Testis (tissue), 2 donors: Measurements from ENCODE around the gene GCFC2.

Experiments used
- CTCF ChIP-seq, 3 experiments: fragments of 450-650 bp in 2 of 3; fragments of 200-600 bp in 1 of 3; sonication (generic) in 1 of 3; IDR thresholded peaks; one replicate each; pipeline ENCODE4 v1.5.1; 2016 to 2019; ENCODE audit warnings: antibody characterized with exemption in 3 of 3, mild to moderate bottlenecking in 2 of 3, moderate library complexity in 1 of 3
- POLR2A ChIP-seq: fragments of 450-650 bp; IDR thresholded peaks from one replicate; pipeline ENCODE4 v1.6.1; 2017; ENCODE audit warnings: antibody characterized with exemption, mild to moderate bottlenecking, moderate library complexity

DNA sequence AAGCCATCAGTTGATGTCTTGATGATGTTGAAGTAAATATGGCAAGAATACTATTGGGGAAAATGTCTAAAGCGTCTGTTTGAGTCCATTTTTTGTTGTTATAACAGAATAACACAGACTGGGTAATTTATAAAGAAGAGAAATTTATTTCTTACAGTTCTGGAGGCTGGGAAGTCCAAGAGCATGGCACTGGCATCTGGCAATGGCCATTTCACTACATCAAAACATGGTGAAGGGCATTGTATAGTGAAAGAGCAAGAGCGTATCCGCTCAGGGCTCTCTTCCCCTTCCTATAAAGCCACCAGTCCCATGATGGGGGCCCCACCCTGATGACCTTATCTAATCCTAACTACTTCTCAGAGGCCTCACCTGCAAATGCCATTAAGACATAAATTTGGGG lies 93.8 kb downstream of the GCFC2 start:
- TF ChIP-seq CTCF (IDR thresholded peaks at IDR 0.05) (no peak), POLR2A (no peak)
